Thyroid gland (tissue), 4 donors: ENCODE measurements around the gene MLC1.
"Not testable (repeated sequence)": the region's sequence is repeated elsewhere in the genome, so short reads cannot be mapped to it uniquely, and the experiment has no call there.

Experiments
- CTCF ChIP-seq, 6 experiments: fragments of 200-600 bp in 3 of 6; fragments of 450-650 bp in 3 of 6; sonication (generic) in 3 of 6; IDR thresholded peaks; one replicate each; pipeline ENCODE4 v1.5.1; 2016 to 2019; ENCODE audit warnings: antibody characterized with exemption in 6 of 6, mild to moderate bottlenecking in 2 of 6, inconsistent platforms in 1 of 6, moderate library complexity in 1 of 6
- POLR2A ChIP-seq, 2 donors: fragments of 450-650 bp; IDR thresholded peaks; one replicate each; pipeline ENCODE4 v1.6.1; 2017; ENCODE audit warnings: antibody characterized with exemption in 2 of 2, mild to moderate bottlenecking in 2 of 2, moderate library complexity in 1 of 2

DNA sequence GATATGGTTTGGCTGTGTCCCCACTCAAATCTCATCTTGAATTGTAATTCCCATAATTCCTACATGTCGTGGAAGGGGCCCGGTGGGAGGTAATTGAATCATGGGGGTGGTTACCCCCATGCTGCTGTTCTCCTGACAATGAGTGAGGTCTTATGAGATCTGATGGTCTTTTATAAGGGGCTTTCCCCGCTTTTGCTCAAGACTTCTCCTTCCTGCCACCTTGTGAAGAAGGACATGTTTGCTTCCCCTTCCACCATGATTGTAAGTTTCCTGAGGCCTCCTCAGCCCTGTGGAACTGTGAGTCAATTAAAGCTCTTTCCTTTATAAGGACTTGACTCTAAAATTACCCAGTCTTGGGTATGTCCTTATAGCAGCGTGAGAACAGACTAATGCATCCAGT is 1.7 kb upstream of the MLC1 start:
- TF ChIP-seq CTCF, POLR2A (IDR thresholded peaks at IDR 0.05): not testable (repeated sequence)
